Left cardiac atrium (tissue), 4 donors: ENCODE results near the gene NUMB. TPM values are rescaled to one million over a fixed set of nuclear protein-coding genes. Genes with fewer than 3 reads are reported as not detected.
A peak's percentile ranks its signal among the peaks of the same experiment; 100 is the strongest.

Source experiments
- ATAC-seq, 2 donors: fragments of 200-7000 bp; cut with Tn5 transposase; one replicate each; pipeline ENCODE4 v1.9.1; 2020; ENCODE audit warnings: mild to moderate bottlenecking in 2 of 2, moderate library complexity in 2 of 2
- DNase-seq: peaks from one replicate; pipeline ENCODE4 v3.0.0-alpha.2; 2020
- intact Hi-C, 2 donors: fragments of 100-400 bp; cut with DNase I; formaldehyde crosslinking; loops; one replicate each; pipeline versions ENCODE4 v1.14.1 to v1.15.1; 2022 to 2023
- total RNA-seq, 2 donors: library from RNA; stranded (reverse); fragmentation: NEBNext Ultra II Directional; extraction: Animal tissue kit (Norgen Biotek cat#: 25700); gene quantifications; one replicate each; pipeline ENCODE4 v1.2.1, GENCODE V29; 2021
- donor health status: DM: no; HTN: yes; CAD: no.
- donor health status: DM: no; HTN: yes; CAD: no; lungs with severe emphysema.
- donor health status: DM: yes; HTN: yes; CAD: no.
- donor health status: Dilated cardiomyopathy.

Gene NUMB
- total RNA-seq, 2 donors from 2014 or later: 40.8 to 53.1 TPM

- intact Hi-C loops: loop anchor here in 1 of 2 donors (10.0 kb wide), 1 partner anchor 99 kb away; no protein-coding TSS in a partner anchor
- ATAC-seq (no peak), DNase-seq (no peak)
These were observed 184.5 kb downstream of the NUMB start for GRCh38 chr14:73273799-73274198.

GRCh38 chr14:73272393-73272792, 186.0 kb downstream of the NUMB start:
- DNase-seq (no peak), ATAC-seq (no peak)

GRCh38 chr14:73269729-73270531, 188.4 kb downstream of the NUMB start:
- peak; percentile 82 to 84 for ATAC-seq
- intact Hi-C loops: loop anchor here in 1 of 2 donors (10.0 kb wide), 1 partner anchor 95 kb away; no protein-coding TSS in a partner anchor
- peak; percentile 64 for DNase-seq

More at GRCh38 chr14:73272393-73272792, 186.0 kb downstream of the NUMB start:
- intact Hi-C loops: loop anchor here in 1 of 2 donors (10.0 kb wide), 1 partner anchor 98 kb away; no protein-coding TSS in a partner anchor

- intact Hi-C loops: no loop called here
- ATAC-seq: no peak
- no peak for DNase-seq
These were observed 190.9 kb downstream of the NUMB start for GRCh38 chr14:73267474-73267873.

- ATAC-seq: no peak
- intact Hi-C loops: no loop called here
- no peak for DNase-seq
These were observed 192.0 kb downstream of the NUMB start for GRCh38 chr14:73266317-73266716.

GRCh38 chr14:73265721-73266046, 192.7 kb downstream of the NUMB start:
- DNase-seq (no peak), ATAC-seq (no peak)
- intact Hi-C loops: no loop called here

- intact Hi-C loops: no loop called here
- ATAC-seq (no peak), DNase-seq (no peak)
These were observed 193.2 kb downstream of the NUMB start for GRCh38 chr14:73264885-73265720.

- ATAC-seq: no peak
- intact Hi-C loops: no loop called here
- DNase-seq: no peak
These were observed 194.1 kb downstream of the NUMB start for GRCh38 chr14:73264080-73264884.

- intact Hi-C loops: no loop called here
- DNase-seq (no peak), ATAC-seq (no peak)
These were observed 194.7 kb downstream of the NUMB start for GRCh38 chr14:73263606-73264005.

- DNase-seq (no peak), ATAC-seq (no peak)
- intact Hi-C loops: no loop called here
These were observed 195.7 kb downstream of the NUMB start for GRCh38 chr14:73262427-73263183.

- intact Hi-C loops: no loop called here
- no peak for ATAC-seq
- no peak for DNase-seq
These were observed 196.6 kb downstream of the NUMB start for GRCh38 chr14:73261520-73262426.

- intact Hi-C loops: no loop called here
- ATAC-seq (no peak), DNase-seq (no peak)
These were observed 197.3 kb downstream of the NUMB start for GRCh38 chr14:73261075-73261474.

- intact Hi-C loops: no loop called here
- DNase-seq (no peak), ATAC-seq (no peak)
These were observed 197.8 kb downstream of the NUMB start for GRCh38 chr14:73260574-73260973.

GRCh38 chr14:73259837-73260236, 198.5 kb downstream of the NUMB start:
- intact Hi-C loops: no loop called here
- no peak for DNase-seq
- ATAC-seq: no peak

GRCh38 chr14:73258845-73259611, 199.3 kb downstream of the NUMB start:
- ATAC-seq (no peak), DNase-seq (no peak)
- intact Hi-C loops: no loop called here

- no peak for DNase-seq
- intact Hi-C loops: no loop called here
- no peak for ATAC-seq
These were observed 200.3 kb downstream of the NUMB start for GRCh38 chr14:73258076-73258475.

GRCh38 chr14:73255693-73256225, 202.6 kb downstream of the NUMB start:
- ATAC-seq: no peak
- intact Hi-C loops: no loop called here
- DNase-seq: no peak
